ENCODE measurements around the gene DPF3. TPM values are rescaled to one million over a fixed set of nuclear protein-coding genes. Genes with fewer than 3 reads are reported as not detected.

The DPF3 gene
- total RNA-seq, 6 experiments from 2014 or later = 1.2 to 5.7 (median 2.9) TPM

DNA sequence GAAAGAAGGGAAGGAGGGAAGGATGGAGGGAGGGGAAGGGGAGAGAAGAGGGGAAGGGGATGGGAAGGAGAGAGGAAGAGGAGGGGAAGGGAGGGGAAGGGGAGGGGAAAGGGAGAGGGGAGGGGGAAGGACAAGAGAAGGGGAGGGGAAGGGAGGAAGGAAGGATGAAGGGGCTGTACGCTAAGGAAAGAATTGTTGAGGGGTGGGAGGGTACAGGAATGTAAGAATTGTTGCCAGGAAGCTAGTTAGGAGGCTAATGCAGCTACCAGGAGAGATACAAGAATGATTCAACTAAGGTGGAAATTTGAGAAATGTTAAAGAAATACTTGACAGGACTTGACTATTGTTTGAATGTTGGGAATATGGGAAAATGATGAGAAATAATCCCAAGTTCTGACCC lies 261.2 kb downstream of the DPF3 start:
- TF ChIP-seq, protein P1, sequence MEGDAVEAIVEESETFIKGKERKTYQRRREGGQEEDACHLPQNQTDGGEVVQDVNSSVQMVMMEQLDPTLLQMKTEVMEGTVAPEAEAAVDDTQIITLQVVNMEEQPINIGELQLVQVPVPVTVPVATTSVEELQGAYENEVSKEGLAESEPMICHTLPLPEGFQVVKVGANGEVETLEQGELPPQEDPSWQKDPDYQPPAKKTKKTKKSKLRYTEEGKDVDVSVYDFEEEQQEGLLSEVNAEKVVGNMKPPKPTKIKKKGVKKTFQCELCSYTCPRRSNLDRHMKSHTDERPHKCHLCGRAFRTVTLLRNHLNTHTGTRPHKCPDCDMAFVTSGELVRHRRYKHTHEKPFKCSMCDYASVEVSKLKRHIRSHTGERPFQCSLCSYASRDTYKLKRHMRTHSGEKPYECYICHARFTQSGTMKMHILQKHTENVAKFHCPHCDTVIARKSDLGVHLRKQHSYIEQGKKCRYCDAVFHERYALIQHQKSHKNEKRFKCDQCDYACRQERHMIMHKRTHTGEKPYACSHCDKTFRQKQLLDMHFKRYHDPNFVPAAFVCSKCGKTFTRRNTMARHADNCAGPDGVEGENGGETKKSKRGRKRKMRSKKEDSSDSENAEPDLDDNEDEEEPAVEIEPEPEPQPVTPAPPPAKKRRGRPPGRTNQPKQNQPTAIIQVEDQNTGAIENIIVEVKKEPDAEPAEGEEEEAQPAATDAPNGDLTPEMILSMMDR (IDR thresholded peaks at IDR 0.05) = no peak
- TF ChIP-seq POLR2A (IDR thresholded peaks at IDR 0.05) = no peak
- 55% methylated on average over 1 of the region's 1 CpG for WGBS (ENCODE audit: insufficient coverage, low coverage, low lambda C conversion rate, missing lambda C conversion rate)
- intact Hi-C loops (cut with DNase I) = no loop called here

DNA sequence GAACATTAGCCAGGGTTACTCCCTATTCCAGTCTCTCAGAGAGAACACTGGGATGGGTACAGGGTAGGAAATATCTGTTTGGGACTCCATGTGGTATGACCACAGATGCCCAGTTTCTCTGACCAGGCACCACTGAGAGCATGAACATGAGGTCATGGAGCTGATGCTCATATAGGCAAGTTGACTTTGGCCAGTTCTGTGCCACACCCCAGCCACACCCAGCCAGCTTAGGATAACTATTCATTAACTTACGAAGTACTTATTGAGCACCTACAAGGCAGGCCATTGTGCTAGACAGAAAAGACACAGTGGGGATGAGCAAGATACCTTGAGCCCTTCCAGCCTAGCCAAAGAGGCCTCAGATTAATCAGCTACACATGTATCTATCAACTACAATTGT lies 262.5 kb downstream of the DPF3 start:
- H3K4me3 ChIP-seq = no peak overlapping the region
- ATAC-seq (no peak), DNase-seq (no peak)
- H3K4me1 ChIP-seq = no peaks in the 10 kb centered on the region
- intact Hi-C loops (cut with DNase I) = no loop called here
- H3K27ac ChIP-seq = no peak overlapping the region
- TF ChIP-seq, protein P1 (IDR thresholded peaks at IDR 0.05) = no peak
- TF ChIP-seq POLR2A (IDR thresholded peaks at IDR 0.05) = no peak
- no peaks in the 10 kb centered on the region for H3K27me3 ChIP-seq
- H3K9me3 ChIP-seq = no peaks in the 10 kb centered on the region
- no CpG with 5 or more reads among the region's 1 CpG for WGBS (ENCODE audit: insufficient coverage, low coverage, low lambda C conversion rate, missing lambda C conversion rate)
- no peaks in the 10 kb centered on the region for H3K36me3 ChIP-seq

More for the DNA sequence above, 261.2 kb downstream of the DPF3 start:
- Histone ChIP-seq H3K36me3 (no peaks in the 10 kb centered on the region), H3K27me3 (no peaks in the 10 kb centered on the region), H3K9me3 (no peaks in the 10 kb centered on the region), H3K4me1 (no peaks in the 10 kb centered on the region), H3K27ac (no peak overlapping the region), H3K4me3 (no peak overlapping the region)
- DNase-seq = no peak
- no peak for ATAC-seq

DNA sequence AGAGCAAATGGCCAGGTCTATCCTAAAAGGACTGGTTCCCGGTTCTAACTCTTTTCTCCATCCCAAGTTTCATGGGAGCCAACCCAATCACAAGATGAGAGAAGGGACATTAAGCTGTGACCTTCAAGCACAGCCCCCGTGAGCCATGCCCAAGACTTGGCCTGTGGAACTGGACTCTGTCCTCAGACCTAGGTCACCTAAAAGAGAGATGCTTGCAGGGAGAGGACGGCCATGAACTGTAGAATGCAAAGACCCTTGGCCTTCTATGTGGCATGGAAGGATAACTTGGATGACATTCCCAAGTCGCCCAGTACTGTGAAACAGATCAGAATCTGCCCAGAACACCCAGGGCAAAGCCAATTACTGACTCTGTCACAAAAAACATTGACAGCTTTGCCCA lies 263.5 kb downstream of the DPF3 start:
- Histone ChIP-seq H3K36me3 (no peaks in the 10 kb centered on the region), H3K9me3 (no peaks in the 10 kb centered on the region), H3K27me3 (no peaks in the 10 kb centered on the region), H3K4me3 (no peak overlapping the region), H3K4me1 (no peaks in the 10 kb centered on the region), H3K27ac (no peak overlapping the region)
- DNase-seq (no peak), ATAC-seq (no peak)
- intact Hi-C loops (cut with DNase I) = no loop called here
- TF ChIP-seq, protein P1 (IDR thresholded peaks at IDR 0.05) = no peak
- no peak for TF ChIP-seq POLR2A (IDR thresholded peaks at IDR 0.05)
- WGBS (ENCODE audit: insufficient coverage, low coverage, low lambda C conversion rate, missing lambda C conversion rate) = 69% methylated on average over 2 of the region's 4 CpGs

DNA sequence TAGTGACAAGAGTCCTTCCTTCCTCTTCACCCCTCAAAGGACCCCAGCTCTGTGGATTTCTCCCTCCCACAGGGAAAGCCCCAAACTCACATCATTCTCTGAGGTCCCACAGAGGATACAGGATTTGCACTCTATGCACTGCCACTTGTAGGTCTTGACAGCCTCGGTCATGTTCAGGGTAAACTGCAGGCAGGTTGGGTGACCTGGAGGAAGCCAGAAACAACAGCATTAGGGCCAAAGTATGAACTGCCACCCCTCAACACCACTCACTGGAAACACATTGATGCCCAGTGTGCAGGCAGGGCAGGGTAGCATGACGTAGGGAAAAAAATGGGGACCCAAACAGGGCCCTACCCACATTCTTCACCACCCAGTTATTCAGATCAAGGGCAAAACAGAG lies 264.4 kb downstream of the DPF3 start:
- no peak overlapping the region for H3K4me3 ChIP-seq
- TF ChIP-seq POLR2A (IDR thresholded peaks at IDR 0.05) = no peak
- TF ChIP-seq, protein P1 (IDR thresholded peaks at IDR 0.05) = no peak
- H3K27me3 ChIP-seq = no peaks in the 10 kb centered on the region
- H3K36me3 ChIP-seq = no peaks in the 10 kb centered on the region
- DNase-seq (no peak), ATAC-seq (no peak)
- no peak overlapping the region for H3K27ac ChIP-seq
- intact Hi-C loops (cut with DNase I) = no loop called here
- WGBS (ENCODE audit: insufficient coverage, low coverage, low lambda C conversion rate, missing lambda C conversion rate) = 91% methylated on average over 2 of the region's 2 CpGs
- no peaks in the 10 kb centered on the region for H3K9me3 ChIP-seq
- no peaks in the 10 kb centered on the region for H3K4me1 ChIP-seq

DNA sequence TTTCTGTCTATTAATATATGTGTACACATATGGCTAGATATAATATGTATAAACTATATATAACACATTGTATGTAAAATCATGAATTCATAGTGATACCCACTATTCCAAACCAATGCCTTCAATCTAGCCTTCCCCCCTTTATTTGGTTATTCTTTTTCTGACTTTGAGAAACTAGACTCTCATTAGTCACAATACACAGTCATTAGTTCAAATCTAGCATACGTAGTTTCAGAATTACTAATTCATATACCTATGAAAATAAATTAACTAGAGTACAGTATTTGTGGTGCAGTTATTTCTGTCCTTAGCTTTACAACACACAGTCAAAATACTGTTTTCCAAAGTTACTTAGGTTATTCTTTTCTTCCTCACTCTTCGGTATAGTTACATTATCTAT lies 268.2 kb downstream of the DPF3 start:
- Histone ChIP-seq H3K4me1 (no peaks in the 10 kb centered on the region), H3K27ac (no peak overlapping the region), H3K36me3 (no peaks in the 10 kb centered on the region), H3K4me3 (no peak overlapping the region), H3K27me3 (no peaks in the 10 kb centered on the region), H3K9me3 (no peaks in the 10 kb centered on the region)
- intact Hi-C loops (cut with DNase I) = no loop called here
- TF ChIP-seq, protein P1 (IDR thresholded peaks at IDR 0.05) = no peak
- TF ChIP-seq POLR2A (IDR thresholded peaks at IDR 0.05) = no peak
- WGBS (ENCODE audit: insufficient coverage, low coverage, low lambda C conversion rate, missing lambda C conversion rate) = 92% methylated on average over 2 of the region's 2 CpGs
- ATAC-seq (no peak), DNase-seq (no peak)

Data from right lobe of liver (tissue), 6 donors.